ENCODE measurements around the gene CALML6.

Gene CALML6

GRCh38 chr1:1943834-1944570 is 28.9 kb downstream of the CALML6 start:
- DNase-seq: peak; percentile 56

- no peak for DNase-seq
Measured at GRCh38 chr1:1945782-1946393, 30.8 kb downstream of the CALML6 start.

GRCh38 chr1:1946540-1946939 is 31.5 kb downstream of the CALML6 start:
- no peak for DNase-seq

GRCh38 chr1:1947493-1947892 is 32.4 kb downstream of the CALML6 start:
- no peak for DNase-seq

- no peak for DNase-seq
Measured at GRCh38 chr1:1948783-1949182, 33.7 kb downstream of the CALML6 start.

GRCh38 chr1:1950940-1951339 is 35.9 kb downstream of the CALML6 start:
- DNase-seq: no peak

GRCh38 chr1:1954015-1954414 is 39.0 kb downstream of the CALML6 start:
- no peak for DNase-seq

- no peak for DNase-seq
Measured at GRCh38 chr1:1954831-1955441, 39.9 kb downstream of the CALML6 start.

- DNase-seq: no peak
Measured at GRCh38 chr1:1955621-1956094, 40.6 kb downstream of the CALML6 start.

- no peak for DNase-seq
Measured at GRCh38 chr1:1956101-1956500, 41.0 kb downstream of the CALML6 start.

- no peak for DNase-seq
Measured at GRCh38 chr1:1956586-1957532, 41.8 kb downstream of the CALML6 start.

- no peak for DNase-seq
Measured at GRCh38 chr1:1957533-1957961, 42.5 kb downstream of the CALML6 start.

- no peak for DNase-seq
Measured at GRCh38 chr1:1958071-1958541, 43.0 kb downstream of the CALML6 start.

GRCh38 chr1:1959459-1959839 is 44.4 kb downstream of the CALML6 start:
- no peak for DNase-seq

- peak; percentile 58 for DNase-seq
Measured at GRCh38 chr1:1959840-1960479, 44.9 kb downstream of the CALML6 start.

GRCh38 chr1:1960480-1961196 is 45.6 kb downstream of the CALML6 start:
- no peak for DNase-seq

GRCh38 chr1:1962752-1963151 is 47.7 kb downstream of the CALML6 start:
- no peak for DNase-seq

GRCh38 chr1:1963570-1963969 is 48.5 kb downstream of the CALML6 start:
- DNase-seq: no peak

- no peak for DNase-seq
Measured at GRCh38 chr1:1964811-1965210, 49.8 kb downstream of the CALML6 start.

- DNase-seq: no peak
Measured at GRCh38 chr1:1965546-1965945, 50.5 kb downstream of the CALML6 start.

GRCh38 chr1:1966071-1966740 is 51.1 kb downstream of the CALML6 start:
- DNase-seq: no peak

Data from NCI-H526 treated with DMSO at 0.1 percent for 48 hours (cell line).